B cell (primary cell): ENCODE results near the gene ZNF438. TPM values are rescaled to one million over a fixed set of nuclear protein-coding genes. Genes with fewer than 3 reads are reported as not detected.

Experiments
- ATAC-seq: fragments of 200-7000 bp; cut with Tn5 transposase; one replicate; pipeline ENCODE4 v1.10.0; 2021; ENCODE audit warnings: low read depth, mild to moderate bottlenecking, moderate number of reproducible peaks, moderate library complexity
- CTCF ChIA-PET: fragments of 350-600 bp; sonication (Branson Sonifier 250); formaldehyde crosslinking; loops from one replicate; lab custom pipeline; 2021; ENCODE audit warnings: antibody characterized with exemption, inconsistent platforms; lab: Charles Lee
- POLR2A ChIA-PET: fragments of 350-600 bp; sonication (Branson Sonifier 250); formaldehyde crosslinking; loops from one replicate; lab custom pipeline; 2021; ENCODE audit warnings: antibody characterized with exemption; lab: Charles Lee
- DNase-seq: peaks from one replicate; pipeline ENCODE4 v3.0.0; 2013
- H2AFZ ChIP-seq: 2 replicates; pipeline ENCODE4 v1.6.1; 2012; ENCODE audit warnings: mild to moderate bottlenecking, low read depth, low read length; ENCODE audit not compliant: insufficient read depth, poor library complexity, severe bottlenecking
- H3K27ac ChIP-seq, 2 donors: 1 replicate in 1 of 2; 2 replicates in 1 of 2; pipeline ENCODE4 v1.5.1; 2012 to 2013; ENCODE audit warnings: low read length in 2 of 2, mild to moderate bottlenecking in 2 of 2, moderate library complexity in 1 of 2
- H3K27me3 ChIP-seq, 4 experiments: fragments of 200-600 bp in 1 of 4; sonication (generic) in 1 of 4; replicated peaks in 1 of 4; 1 replicate in 2 of 4; 2 replicates in 2 of 4; pipeline versions ENCODE4 v1.6.1 to v1.7.0; 2013 to 2016; ENCODE audit warnings: low read length in 3 of 4, mild to moderate bottlenecking in 2 of 4, mixed read lengths in 1 of 4, moderate library complexity in 1 of 4; ENCODE audit not compliant: insufficient read depth in 4 of 4, control insufficient read depth in 3 of 4; ENCODE audit errors: control extremely low read depth in 1 of 4
- H3K36me3 ChIP-seq, 2 experiments: replicated peaks in 1 of 2; 1 replicate in 1 of 2; 2 replicates in 1 of 2; pipeline versions ENCODE4 v1.6.1 to v1.7.1; 2013; ENCODE audit warnings: low read length in 1 of 2; ENCODE audit not compliant: insufficient read depth in 2 of 2, control insufficient read depth in 1 of 2; ENCODE audit errors: control extremely low read depth in 1 of 2, extremely low read depth in 1 of 2
- H3K4me1 ChIP-seq, 2 donors: fragments of 200-600 bp in 1 of 2; sonication (generic) in 1 of 2; 1 replicate in 1 of 2; 2 replicates in 1 of 2; pipeline versions ENCODE4 v1.5.1 to v1.6.1; 2013 to 2017; ENCODE audit warnings: low read length in 2 of 2; ENCODE audit not compliant: control insufficient read depth in 2 of 2, insufficient read depth in 2 of 2
- H3K4me2 ChIP-seq: replicated peaks from 2 replicates; pipeline ENCODE3; 2012; ENCODE audit warnings: mild to moderate bottlenecking, low read depth, low read length; ENCODE audit not compliant: poor library complexity, severe bottlenecking
- H3K4me3 ChIP-seq, 5 experiments: fragments of 200-600 bp in 1 of 5; sonication (generic) in 1 of 5; 1 replicate in 3 of 5; 2 replicates in 2 of 5; pipeline versions ENCODE4 v1.5.1 to v1.7.0; 2011 to 2016; ENCODE audit warnings: low read length in 4 of 5, mild to moderate bottlenecking in 4 of 5, low read depth in 2 of 5, control low read depth in 1 of 5, moderate library complexity in 1 of 5; ENCODE audit not compliant: insufficient read depth in 1 of 5; ENCODE audit errors: control extremely low read depth in 1 of 5, extremely low read depth in 1 of 5
- H3K79me2 ChIP-seq: fragments of 200-600 bp; sonication (generic); one replicate; pipeline ENCODE4 v1.6.0; 2016; ENCODE audit warnings: low read length; ENCODE audit not compliant: control insufficient read depth, insufficient read depth
- H3K9ac ChIP-seq: fragments of 200-600 bp; sonication (generic); 2 replicates; pipeline ENCODE4 v1.6.1; 2017; ENCODE audit warnings: mild to moderate bottlenecking, low read length, moderate library complexity
- H3K9me3 ChIP-seq, 3 donors: one replicate each; pipeline versions ENCODE4 v1.6.1 to v1.7.1; 2013; ENCODE audit warnings: low read length in 2 of 3; ENCODE audit not compliant: control insufficient read depth in 2 of 3, insufficient read depth in 1 of 3; ENCODE audit errors: control extremely low read depth in 1 of 3
- H4K20me1 ChIP-seq: 2 replicates; pipeline ENCODE4 v1.6.0; 2012; ENCODE audit warnings: mild to moderate bottlenecking, low read length; ENCODE audit not compliant: insufficient read depth, control insufficient read depth, poor library complexity, severe bottlenecking
- H3K27ac Mint-ChIP-seq: one replicate; pipeline ENCODE4 v1.8.0; 2021; ENCODE audit warnings: mixed read lengths
- H3K27me3 Mint-ChIP-seq: one replicate; pipeline ENCODE4 v1.8.0; 2021; ENCODE audit warnings: mixed read lengths
- H3K4me1 Mint-ChIP-seq: one replicate; pipeline ENCODE4 v1.8.0; 2021; ENCODE audit warnings: mixed read lengths
- H3K4me3 Mint-ChIP-seq: one replicate; pipeline ENCODE4 v1.8.0; 2021; ENCODE audit warnings: mixed read lengths
- H3K9me3 Mint-ChIP-seq: one replicate; pipeline ENCODE4 v1.8.0; 2022; ENCODE audit warnings: mixed read lengths; ENCODE audit not compliant: insufficient read depth
- EZH2 ChIP-seq: IDR thresholded peaks from 2 replicates; pipeline ENCODE4 v1.6.1; 2012; ENCODE audit warnings: borderline replicate concordance, low read depth, mild to moderate bottlenecking, moderate library complexity, low read length; ENCODE audit not compliant: insufficient read depth, poor library complexity, severe bottlenecking
- WGBS: methylation state at CpG from one replicate; pipeline ENCODE4 v1.1.5; 2013; ENCODE audit warnings: missing lambda C conversion rate; ENCODE audit not compliant: insufficient coverage; 5-methylcytosine and 5-hydroxymethylcytosine counted together
- intact Hi-C: fragments of 100-400 bp; cut with micrococcal nuclease; formaldehyde crosslinking; loops from one replicate; pipeline ENCODE4 v1.10.0; 2022
- polyA plus RNA-seq: library from polyadenylated mRNA; depleted of rRNA; stranded (reverse); fragments of >200 nt; gene quantifications from 2 replicates; pipeline ENCODE4 v1.2.3, GENCODE V29; 2012
- total RNA-seq, 2 donors: library from RNA; stranded (reverse); fragments of 120-200 nt in 1 of 2; gene quantifications; 1 replicate in 1 of 2; 2 replicates in 1 of 2; pipeline versions ENCODE4 v1.2.3 to v1.2.4, GENCODE V29; 2013 to 2022
- TF ChIP-seq, protein P1 (sequence below): fragments of 200-600 bp; IDR thresholded peaks from one replicate; pipeline ENCODE4 v1.8.0; 2022; ENCODE audit warnings: antibody characterized with exemption, mild to moderate bottlenecking

Gene ZNF438
- total and polyA plus RNA-seq, 2 donors (not counting 1 experiment from before 2014, with no cell fraction given): 2.0 to 3.7 TPM

GRCh38 chr10:31025142-31025541, 6.5 kb downstream of the ZNF438 start:
- Mint-ChIP-seq H3K4me1 (no peaks in the 10 kb centered on the region), H3K27me3 (no peaks in the 10 kb centered on the region), H3K9me3 (no peaks in the 10 kb centered on the region), H3K27ac (no peak overlapping the region), H3K4me3 (no peak overlapping the region)
- no peak for TF ChIP-seq EZH2
- TF ChIP-seq, protein P1, sequence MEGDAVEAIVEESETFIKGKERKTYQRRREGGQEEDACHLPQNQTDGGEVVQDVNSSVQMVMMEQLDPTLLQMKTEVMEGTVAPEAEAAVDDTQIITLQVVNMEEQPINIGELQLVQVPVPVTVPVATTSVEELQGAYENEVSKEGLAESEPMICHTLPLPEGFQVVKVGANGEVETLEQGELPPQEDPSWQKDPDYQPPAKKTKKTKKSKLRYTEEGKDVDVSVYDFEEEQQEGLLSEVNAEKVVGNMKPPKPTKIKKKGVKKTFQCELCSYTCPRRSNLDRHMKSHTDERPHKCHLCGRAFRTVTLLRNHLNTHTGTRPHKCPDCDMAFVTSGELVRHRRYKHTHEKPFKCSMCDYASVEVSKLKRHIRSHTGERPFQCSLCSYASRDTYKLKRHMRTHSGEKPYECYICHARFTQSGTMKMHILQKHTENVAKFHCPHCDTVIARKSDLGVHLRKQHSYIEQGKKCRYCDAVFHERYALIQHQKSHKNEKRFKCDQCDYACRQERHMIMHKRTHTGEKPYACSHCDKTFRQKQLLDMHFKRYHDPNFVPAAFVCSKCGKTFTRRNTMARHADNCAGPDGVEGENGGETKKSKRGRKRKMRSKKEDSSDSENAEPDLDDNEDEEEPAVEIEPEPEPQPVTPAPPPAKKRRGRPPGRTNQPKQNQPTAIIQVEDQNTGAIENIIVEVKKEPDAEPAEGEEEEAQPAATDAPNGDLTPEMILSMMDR: no peak
- Histone ChIP-seq H3K9me3 (peaks cover 0 to 3% (median 0%) of the 10 kb centered on the region in 3 donors), H3K27me3 (no peaks in the 10 kb centered on the region), H3K4me2 (no peak overlapping the region), H3K4me3 (no peak overlapping the region), H3K9ac (no peak overlapping the region), H3K27ac (no peak overlapping the region), H3K4me1 (no peaks in the 10 kb centered on the region), H4K20me1 (peaks cover 4% of the 10 kb centered on the region), H3K79me2 (peaks cover 37% of the 10 kb centered on the region), H3K36me3 (no peaks in the 10 kb centered on the region), H2AFZ (no peak overlapping the region)
- ATAC-seq (no peak), DNase-seq (no peak)
- ChIA-PET CTCF (interaction anchor here (0.6 to 0.7 kb wide), 2 partner anchors 79 to 754 kb away, joined by 3 to 4 read pairs; no protein-coding TSS in a partner anchor), POLR2A (no interaction called here)
- intact Hi-C loops: no loop called here

DNA sequence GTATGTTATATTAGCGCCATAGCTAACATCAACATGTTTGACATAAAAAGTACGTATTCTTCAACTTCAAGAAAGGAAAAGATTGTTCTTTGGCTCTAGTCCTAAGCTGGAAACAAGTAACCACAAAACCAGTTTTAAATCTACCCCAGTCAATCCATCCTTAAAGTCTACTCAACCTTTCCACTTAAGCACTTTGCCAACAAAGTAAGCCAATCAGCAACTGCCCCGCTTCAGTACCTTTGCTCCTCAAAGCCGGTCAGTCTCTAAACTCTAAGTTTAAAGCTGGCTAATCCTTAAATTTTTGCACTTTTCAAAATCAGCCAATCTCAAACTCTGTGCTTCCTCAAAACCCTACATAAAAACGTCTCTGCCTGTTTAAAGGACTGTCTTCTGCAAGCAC, 8.1 kb downstream of the ZNF438 start:
- H3K4me3 Mint-ChIP-seq: no peak overlapping the region
- peaks cover 0 to 3% (median 0%) of the 10 kb centered on the region in 3 donors for H3K9me3 ChIP-seq
- no peaks in the 10 kb centered on the region for H3K27me3 Mint-ChIP-seq
- CTCF ChIA-PET: no interaction called here
- no peak overlapping the region for H3K4me3 ChIP-seq
- no peak overlapping the region for H3K27ac Mint-ChIP-seq
- intact Hi-C loops: no loop called here
- H3K4me1 ChIP-seq: no peaks in the 10 kb centered on the region
- POLR2A ChIA-PET: no interaction called here
- peaks cover 4% of the 10 kb centered on the region for H4K20me1 ChIP-seq
- ATAC-seq (no peak), DNase-seq (no peak)
- no peaks in the 10 kb centered on the region for H3K36me3 ChIP-seq
- peaks cover 34% of the 10 kb centered on the region for H3K79me2 ChIP-seq
- no peaks in the 10 kb centered on the region for H3K9me3 Mint-ChIP-seq
- no peak overlapping the region for H2AFZ ChIP-seq
- no peak overlapping the region for H3K27ac ChIP-seq
- WGBS: 97% methylated on average over 3 of the region's 5 CpGs
- H3K27me3 ChIP-seq: no peaks in the 10 kb centered on the region
- no peaks in the 10 kb centered on the region for H3K4me1 Mint-ChIP-seq
- no peak overlapping the region for H3K4me2 ChIP-seq
- TF ChIP-seq, protein P1: no peak
- no peak for TF ChIP-seq EZH2
- H3K9ac ChIP-seq: no peak overlapping the region
